ENCODE data around the gene ZNF407. TPM values are rescaled to one million over a fixed set of nuclear protein-coding genes. Genes with fewer than 3 reads are reported as not detected.

Gene ZNF407
- total RNA-seq, 1 donor from 2014 or later: 19.8 TPM

GRCh38 chr18:74861154-74861553 lies 263.5 kb downstream of the ZNF407 start:
- Mint-ChIP-seq H3K27ac (no peak overlapping the region), H3K4me3 (no peak overlapping the region), H3K27me3 (ENCODE audit: insufficient read depth) (peaks cover under 1% of the 10 kb centered on the region), H3K4me1 (ENCODE audit: low read depth) (peaks cover 6% of the 10 kb centered on the region), H3K9me3 (no peaks in the 10 kb centered on the region), H3K36me3 (ENCODE audit: low read depth) (no peaks in the 10 kb centered on the region)
- DNase-seq (ENCODE audit: low spot score): no peak
- intact Hi-C loops (cut with micrococcal nuclease): no loop called here

DNA sequence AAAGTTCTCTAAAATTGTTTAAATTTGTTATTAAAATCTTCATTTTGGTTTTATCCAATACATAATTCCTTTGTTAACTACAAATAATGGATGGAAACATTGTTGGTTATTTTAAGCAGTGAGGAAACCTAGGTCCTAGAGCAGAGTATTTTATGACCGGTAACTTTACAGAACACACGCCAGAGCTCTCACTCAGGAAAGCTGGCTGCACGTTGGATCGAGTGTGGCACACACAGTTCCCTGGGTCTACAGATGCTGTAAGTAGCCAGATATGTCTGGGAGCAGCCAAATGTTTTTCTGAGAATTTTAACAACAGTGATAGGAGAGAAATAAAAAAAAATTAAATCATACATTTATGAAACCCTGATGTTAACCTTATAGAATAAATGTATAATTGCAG lies 264.4 kb downstream of the ZNF407 start:
- intact Hi-C loops (cut with micrococcal nuclease): no loop called here
- Mint-ChIP-seq H3K4me3 (no peak overlapping the region), H3K27me3 (ENCODE audit: insufficient read depth) (peaks cover 2% of the 10 kb centered on the region), H3K27ac (no peak overlapping the region), H3K9me3 (no peaks in the 10 kb centered on the region), H3K4me1 (ENCODE audit: low read depth) (peaks cover 6% of the 10 kb centered on the region), H3K36me3 (ENCODE audit: low read depth) (no peaks in the 10 kb centered on the region)
- DNase-seq (ENCODE audit: low spot score): no peak

DNA sequence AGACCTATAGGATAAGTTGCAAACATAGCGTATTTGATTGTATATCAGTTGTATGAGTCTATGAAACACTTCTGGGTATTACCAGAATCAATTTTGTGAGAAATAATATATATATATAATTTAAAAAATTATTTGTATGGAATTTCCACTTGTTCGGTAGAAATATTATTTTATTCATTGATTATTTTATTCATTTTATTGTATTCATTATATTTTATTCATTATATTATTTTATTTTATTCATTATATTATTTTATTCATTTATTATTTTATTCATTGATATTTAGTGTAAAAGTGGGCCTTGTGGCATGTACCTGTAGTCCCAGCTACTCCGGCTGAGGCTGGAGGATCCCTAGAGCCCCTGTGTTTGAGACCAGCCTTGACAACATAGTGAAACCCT lies 268.9 kb downstream of the ZNF407 start:
- intact Hi-C loops (cut with micrococcal nuclease): no loop called here

DNA sequence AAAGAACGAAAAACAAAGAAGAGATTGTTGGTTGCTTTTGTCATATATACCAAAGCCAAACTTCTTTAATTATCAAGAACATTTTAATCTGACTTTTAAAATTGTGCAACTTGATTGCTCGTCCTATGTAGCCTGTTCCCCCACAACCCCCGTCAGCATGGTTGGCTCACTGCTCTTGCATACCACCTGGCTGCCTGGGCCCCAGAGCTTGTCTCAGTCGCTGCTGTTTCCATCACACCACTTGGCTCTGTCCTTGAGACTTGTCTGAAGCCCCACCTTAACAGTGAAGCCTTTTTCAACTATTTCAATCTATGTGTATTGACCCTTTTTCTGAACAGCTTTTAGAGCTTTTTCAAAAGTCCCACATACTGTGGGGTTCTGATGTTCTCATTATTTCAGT lies 270.8 kb downstream of the ZNF407 start:
- no peak overlapping the region for H3K27ac Mint-ChIP-seq
- DNase-seq (ENCODE audit: low spot score): no peak

More for the DNA sequence above, 268.9 kb downstream of the ZNF407 start:
- Mint-ChIP-seq H3K4me3 (no peak overlapping the region), H3K36me3 (ENCODE audit: low read depth) (no peaks in the 10 kb centered on the region), H3K27ac (no peak overlapping the region), H3K9me3 (no peaks in the 10 kb centered on the region), H3K4me1 (ENCODE audit: low read depth) (peaks cover 6% of the 10 kb centered on the region), H3K27me3 (ENCODE audit: insufficient read depth) (peaks cover 2% of the 10 kb centered on the region)
- no peak for DNase-seq (ENCODE audit: low spot score)

GRCh38 chr18:74869904-74870863 lies 272.5 kb downstream of the ZNF407 start:
- intact Hi-C loops (cut with micrococcal nuclease): no loop called here
- H3K9me3 Mint-ChIP-seq: no peaks in the 10 kb centered on the region
- peaks cover 1% of the 10 kb centered on the region for H3K4me1 Mint-ChIP-seq (ENCODE audit: low read depth)
- no peak overlapping the region for H3K27ac Mint-ChIP-seq
- DNase-seq (ENCODE audit: low spot score): no peak
- H3K27me3 Mint-ChIP-seq (ENCODE audit: insufficient read depth): peaks cover 2% of the 10 kb centered on the region
- no peaks in the 10 kb centered on the region for H3K36me3 Mint-ChIP-seq (ENCODE audit: low read depth)
- no peak overlapping the region for H3K4me3 Mint-ChIP-seq

More for the DNA sequence above, 270.8 kb downstream of the ZNF407 start:
- intact Hi-C loops (cut with micrococcal nuclease): no loop called here
- H3K36me3 Mint-ChIP-seq (ENCODE audit: low read depth): no peaks in the 10 kb centered on the region
- H3K27me3 Mint-ChIP-seq (ENCODE audit: insufficient read depth): peaks cover 2% of the 10 kb centered on the region
- peaks cover 6% of the 10 kb centered on the region for H3K4me1 Mint-ChIP-seq (ENCODE audit: low read depth)
- no peak overlapping the region for H3K4me3 Mint-ChIP-seq
- H3K9me3 Mint-ChIP-seq: no peaks in the 10 kb centered on the region

DNA sequence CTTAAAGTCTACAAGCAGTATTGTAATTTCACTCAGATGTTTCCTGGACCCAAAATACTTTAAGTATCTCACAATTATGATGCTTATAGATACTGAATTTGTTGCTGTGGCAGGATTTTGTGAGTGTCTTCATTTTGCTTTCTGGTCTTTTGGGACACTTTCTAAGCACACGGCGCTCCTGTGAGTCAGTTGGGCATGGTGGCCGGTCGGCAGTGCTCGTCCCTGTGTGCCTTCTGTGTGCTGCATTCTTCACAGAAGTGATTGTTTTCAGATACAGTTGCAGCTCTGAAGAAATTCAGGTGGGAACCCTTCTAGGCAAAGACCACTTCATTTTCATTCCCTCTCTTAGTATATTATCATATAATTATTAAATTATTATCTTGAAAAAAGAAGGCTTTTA lies 273.3 kb downstream of the ZNF407 start:
- no peaks in the 10 kb centered on the region for H3K4me1 Mint-ChIP-seq (ENCODE audit: low read depth)
- intact Hi-C loops (cut with micrococcal nuclease): no loop called here
- no peak overlapping the region for H3K27ac Mint-ChIP-seq
- peaks cover 2% of the 10 kb centered on the region for H3K27me3 Mint-ChIP-seq (ENCODE audit: insufficient read depth)
- no peak for DNase-seq (ENCODE audit: low spot score)
- H3K36me3 Mint-ChIP-seq (ENCODE audit: low read depth): no peaks in the 10 kb centered on the region
- H3K4me3 Mint-ChIP-seq: no peak overlapping the region
- no peaks in the 10 kb centered on the region for H3K9me3 Mint-ChIP-seq

DNA sequence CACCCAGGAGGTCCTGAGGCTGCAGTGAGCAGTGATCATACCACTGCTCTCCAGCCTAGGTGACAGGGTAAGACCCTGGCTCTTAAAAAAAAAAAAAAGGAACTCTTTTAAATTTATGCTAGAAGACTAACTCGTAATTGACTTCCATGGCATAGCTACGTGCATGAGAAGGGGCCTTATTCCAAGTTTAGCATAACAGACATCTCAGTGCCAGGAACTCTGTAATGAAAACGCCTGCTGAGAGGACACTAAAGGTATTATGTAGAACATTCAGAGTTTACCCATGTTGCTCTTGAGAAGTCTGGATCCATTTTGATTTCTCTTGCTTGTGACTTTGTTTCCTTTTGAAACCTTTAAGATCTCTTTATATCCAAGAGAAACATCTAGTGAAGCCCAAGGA lies 276.0 kb downstream of the ZNF407 start:
- DNase-seq (ENCODE audit: low spot score): no peak
- H3K9me3 Mint-ChIP-seq: no peaks in the 10 kb centered on the region
- H3K36me3 Mint-ChIP-seq (ENCODE audit: low read depth): no peaks in the 10 kb centered on the region
- no peaks in the 10 kb centered on the region for H3K27me3 Mint-ChIP-seq (ENCODE audit: insufficient read depth)
- H3K4me3 Mint-ChIP-seq: no peak overlapping the region
- intact Hi-C loops (cut with micrococcal nuclease): no loop called here
- H3K4me1 Mint-ChIP-seq (ENCODE audit: low read depth): no peaks in the 10 kb centered on the region
- H3K27ac Mint-ChIP-seq: no peak overlapping the region

GRCh38 chr18:74874351-74874750 lies 276.7 kb downstream of the ZNF407 start:
- H3K9me3 Mint-ChIP-seq: no peaks in the 10 kb centered on the region

DNA sequence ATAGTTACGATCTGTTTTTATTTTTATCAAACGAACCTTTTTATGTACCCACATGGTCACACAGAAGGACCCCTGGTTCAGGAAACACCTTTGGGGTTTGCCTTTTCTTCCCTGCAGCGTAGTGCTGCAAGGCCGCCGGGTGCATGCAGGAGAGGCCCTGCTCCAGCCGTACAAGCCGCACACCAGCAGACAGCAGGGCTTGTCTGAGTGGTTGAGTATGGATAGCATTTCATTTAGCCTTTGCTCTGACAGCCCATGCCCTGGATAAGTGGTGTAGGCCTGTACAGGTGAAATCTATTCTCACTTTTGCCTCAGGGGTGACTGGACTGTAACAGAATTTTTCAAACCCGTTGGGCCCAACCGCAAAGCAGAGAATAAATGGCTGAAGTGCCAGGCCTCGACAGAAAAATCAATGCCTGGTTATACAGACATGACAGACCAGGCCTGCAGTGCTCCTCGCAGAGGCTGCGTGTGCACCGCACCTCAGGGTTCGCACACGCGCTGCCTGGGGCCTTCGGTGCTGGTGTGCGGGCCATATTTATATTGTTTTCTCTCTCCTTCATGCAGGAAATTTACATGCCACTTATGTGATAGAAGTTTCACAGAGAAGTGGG lies 279.1 kb downstream of the ZNF407 start:
- Mint-ChIP-seq H3K4me3 (no peak overlapping the region), H3K9me3 (no peaks in the 10 kb centered on the region), H3K36me3 (ENCODE audit: low read depth) (peaks cover 5% of the 10 kb centered on the region), H3K27me3 (ENCODE audit: insufficient read depth) (no peaks in the 10 kb centered on the region), H3K4me1 (ENCODE audit: low read depth) (no peaks in the 10 kb centered on the region), H3K27ac (no peak overlapping the region)
- DNase-seq (ENCODE audit: low spot score): no peak
- intact Hi-C loops (cut with micrococcal nuclease): no loop called here

More at GRCh38 chr18:74874351-74874750, 276.7 kb downstream of the ZNF407 start:
- H3K36me3 Mint-ChIP-seq (ENCODE audit: low read depth): no peaks in the 10 kb centered on the region
- no peaks in the 10 kb centered on the region for H3K27me3 Mint-ChIP-seq (ENCODE audit: insufficient read depth)
- no peak for DNase-seq (ENCODE audit: low spot score)
- no peak overlapping the region for H3K4me3 Mint-ChIP-seq
- H3K27ac Mint-ChIP-seq: no peak overlapping the region
- no peaks in the 10 kb centered on the region for H3K4me1 Mint-ChIP-seq (ENCODE audit: low read depth)
- intact Hi-C loops (cut with micrococcal nuclease): no loop called here

- no peak overlapping the region for H3K4me3 Mint-ChIP-seq
- no peak overlapping the region for H3K27ac Mint-ChIP-seq
- intact Hi-C loops (cut with micrococcal nuclease): no loop called here
- H3K4me1 Mint-ChIP-seq (ENCODE audit: low read depth): no peaks in the 10 kb centered on the region
- H3K27me3 Mint-ChIP-seq (ENCODE audit: insufficient read depth): no peaks in the 10 kb centered on the region
- no peak for DNase-seq (ENCODE audit: low spot score)
- H3K36me3 Mint-ChIP-seq (ENCODE audit: low read depth): peaks cover 7% of the 10 kb centered on the region
- no peaks in the 10 kb centered on the region for H3K9me3 Mint-ChIP-seq
Observed at GRCh38 chr18:74878267-74878666, 280.6 kb downstream of the ZNF407 start.

- no peaks in the 10 kb centered on the region for H3K9me3 Mint-ChIP-seq
- H3K4me1 Mint-ChIP-seq (ENCODE audit: low read depth): no peaks in the 10 kb centered on the region
- DNase-seq (ENCODE audit: low spot score): no peak
- no peak overlapping the region for H3K4me3 Mint-ChIP-seq
- H3K27me3 Mint-ChIP-seq (ENCODE audit: insufficient read depth): no peaks in the 10 kb centered on the region
- H3K27ac Mint-ChIP-seq: no peak overlapping the region
- H3K36me3 Mint-ChIP-seq (ENCODE audit: low read depth): peaks cover 7% of the 10 kb centered on the region
- intact Hi-C loops (cut with micrococcal nuclease): no loop called here
Observed at GRCh38 chr18:74880706-74881278, 283.1 kb downstream of the ZNF407 start.

GRCh38 chr18:74892066-74892627 lies 294.5 kb downstream of the ZNF407 start:
- Mint-ChIP-seq H3K27ac (no peak overlapping the region), H3K4me3 (no peak overlapping the region), H3K4me1 (ENCODE audit: low read depth) (peaks cover 7% of the 10 kb centered on the region), H3K36me3 (ENCODE audit: low read depth) (peaks cover 4% of the 10 kb centered on the region), H3K27me3 (ENCODE audit: insufficient read depth) (no peaks in the 10 kb centered on the region), H3K9me3 (no peaks in the 10 kb centered on the region)
- intact Hi-C loops (cut with micrococcal nuclease): no loop called here
- no peak for DNase-seq (ENCODE audit: low spot score)

GRCh38 chr18:74895686-74896085 lies 298.0 kb downstream of the ZNF407 start:
- H3K9me3 Mint-ChIP-seq: no peaks in the 10 kb centered on the region
- no peak for DNase-seq (ENCODE audit: low spot score)
- no peaks in the 10 kb centered on the region for H3K27me3 Mint-ChIP-seq (ENCODE audit: insufficient read depth)
- no peak overlapping the region for H3K4me3 Mint-ChIP-seq
- intact Hi-C loops (cut with micrococcal nuclease): loop anchor here (5.0 kb wide), 2 partner anchors 177 to 582 kb away; no protein-coding TSS in a partner anchor
- peaks cover 19% of the 10 kb centered on the region for H3K4me1 Mint-ChIP-seq (ENCODE audit: low read depth)
- peaks cover 2% of the 10 kb centered on the region for H3K36me3 Mint-ChIP-seq (ENCODE audit: low read depth)
- H3K27ac Mint-ChIP-seq: no peak overlapping the region

Data from activated T-helper 1 cell treated with anti-CD3 and anti-CD28 coated beads, Interleukin-12 subunit alpha, Interleukin-12 subunit beta, Interleukin-2, Interleukin-4 antibody, amounts not matched to agents 30 ng/mL and 10 ng/mL and 1 ng/mL, durations not matched to agents 14 hours and 24 hours and 36 hours (primary cell).